Left renal cortex interstitium (tissue), 4 donors: ENCODE measurements around the gene SP8. TPM values are rescaled to one million over a fixed set of nuclear protein-coding genes. Genes with fewer than 3 reads are reported as not detected.
"Not testable (repeated sequence)": the region's sequence is repeated elsewhere in the genome, so short reads cannot be mapped to it uniquely, and the experiment has no call there.

ENCODE experiments used
- DNase-seq, 4 donors: peaks; one replicate each; pipeline ENCODE4 v3.0.0-alpha.2; 2013; ENCODE audit warnings: low read depth in 4 of 4, low spot score in 2 of 4, missing footprints in 1 of 4
- polyA plus RNA-seq, 4 donors: library from polyadenylated mRNA; unstranded; fragments of 120-200 nt; gene quantifications; one replicate each; pipeline ENCODE4 v1.2.1, GENCODE V29; 2013; ENCODE audit not compliant: insufficient read length in 4 of 4

The SP8 gene
- under 1 TPM in 1 of 4 donors, not detected in 3; 0.03 TPM for polyA plus RNA-seq

DNA sequence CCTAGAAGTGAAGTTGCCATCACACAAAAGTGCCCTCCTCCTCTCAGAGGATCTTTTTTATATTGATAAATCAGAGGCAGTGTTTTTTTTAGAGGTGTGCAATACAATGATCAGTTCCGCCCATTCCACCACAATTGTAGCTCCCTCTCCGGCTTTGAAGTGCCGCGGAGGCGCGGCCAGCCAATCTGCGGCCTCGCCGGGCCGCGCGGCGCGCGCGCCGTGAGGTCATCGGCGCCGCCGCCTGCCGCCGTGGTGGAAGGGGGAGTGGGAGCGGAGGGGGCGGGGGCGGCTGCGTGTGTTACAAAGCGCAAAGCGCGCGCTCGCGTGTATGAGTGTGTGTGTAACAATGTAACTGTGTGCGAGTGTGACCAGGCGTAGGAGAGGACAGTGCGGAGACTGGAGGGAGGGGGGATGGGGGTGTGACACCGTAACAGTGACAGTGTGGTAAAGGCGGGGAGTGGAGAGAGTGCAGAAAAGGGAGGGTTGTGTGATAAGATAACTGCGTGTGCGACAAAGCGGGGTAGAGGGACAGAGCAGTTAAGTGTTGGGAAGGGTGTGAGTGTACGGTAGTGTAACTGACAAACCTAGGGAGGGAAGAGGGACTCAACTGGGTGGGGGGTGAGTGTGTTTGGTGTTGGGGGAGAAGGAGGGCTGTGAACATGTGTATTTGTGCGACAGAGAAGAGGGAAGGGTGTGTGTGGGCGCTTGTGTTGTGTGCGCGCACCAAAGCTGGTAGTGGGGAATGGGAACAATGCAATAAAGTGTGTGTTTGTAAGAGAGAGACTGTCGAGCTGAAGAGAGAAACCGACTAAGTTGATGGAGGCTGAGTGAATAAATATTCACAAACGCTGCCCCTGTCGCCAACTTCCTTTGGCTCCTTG is at the start of gene SP8:
SP8 (minus strand) TSS at position 108 of the 881 bp plus-strand sequence; CDS start at position 20, 88 bp downstream.
- no peak for DNase-seq

DNA sequence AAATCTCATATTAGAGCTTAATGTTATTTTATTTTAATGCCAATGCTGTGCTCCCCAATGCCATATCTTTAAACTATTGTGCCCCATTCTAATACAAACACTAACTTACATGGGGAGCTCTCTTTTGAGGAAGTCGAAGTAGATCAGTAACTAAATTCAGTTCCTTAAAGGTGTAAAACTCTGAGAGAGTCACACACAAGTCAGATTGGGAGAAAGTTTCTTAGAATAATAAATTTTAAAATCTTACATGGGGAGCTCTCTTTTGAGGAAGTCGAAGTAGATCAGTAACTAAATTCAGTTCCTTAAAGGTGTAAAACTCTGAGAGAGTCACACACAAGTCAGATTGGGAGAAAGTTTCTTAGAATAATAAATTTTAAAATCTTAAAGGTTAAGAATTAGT is 49.7 kb upstream of the SP8 start:
- not testable (repeated sequence) for DNase-seq

DNA sequence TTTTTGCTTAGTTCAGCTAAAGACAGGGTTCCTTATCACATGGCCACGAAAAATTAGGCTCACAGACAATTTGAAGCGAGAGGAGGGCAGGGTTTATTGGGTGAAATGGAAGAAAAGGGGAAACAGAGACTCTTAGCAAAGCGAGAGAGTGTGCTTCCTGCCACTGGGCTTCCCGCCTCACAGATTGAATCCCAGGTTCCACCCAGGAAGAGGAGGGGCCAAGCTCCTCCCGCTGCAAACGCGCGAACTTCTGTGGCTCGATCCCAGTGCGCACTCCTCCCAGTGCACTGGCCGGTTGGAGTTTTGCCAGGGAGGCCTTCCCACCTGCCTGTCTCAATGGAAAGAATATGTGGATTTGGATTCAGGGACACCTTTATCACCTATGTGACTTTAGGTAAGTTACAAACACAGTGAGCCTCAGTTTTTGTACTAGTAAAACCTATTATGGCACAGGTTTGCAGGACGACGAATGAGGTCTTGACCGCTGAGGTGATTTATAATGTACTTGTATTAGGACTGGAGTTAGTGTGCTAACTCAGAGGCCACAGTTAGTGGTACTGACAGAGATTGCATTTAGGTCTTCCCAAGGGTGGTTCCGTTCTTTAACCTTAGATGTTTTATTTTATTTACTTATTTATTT is 48.5 kb upstream of the SP8 start:
- no peak for DNase-seq

DNA sequence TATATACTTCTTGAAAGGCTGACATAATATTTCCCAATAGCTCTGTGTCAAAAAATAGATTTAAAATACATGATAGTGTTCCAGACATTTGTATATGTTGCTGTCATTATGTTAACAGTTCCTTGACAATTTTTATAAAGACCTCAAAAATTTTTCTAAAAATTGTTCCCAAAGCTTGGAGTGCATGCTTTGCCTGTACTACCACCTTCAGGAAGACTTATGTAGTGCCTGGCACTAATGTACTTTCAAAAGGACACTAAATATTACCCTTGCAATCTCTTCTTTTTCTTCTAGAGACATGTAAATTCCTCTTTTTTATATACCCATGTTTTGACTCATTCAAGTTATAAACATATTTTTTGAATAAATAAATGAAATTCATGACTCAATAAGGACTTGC is 48.0 kb upstream of the SP8 start:
- no peak for DNase-seq

DNA sequence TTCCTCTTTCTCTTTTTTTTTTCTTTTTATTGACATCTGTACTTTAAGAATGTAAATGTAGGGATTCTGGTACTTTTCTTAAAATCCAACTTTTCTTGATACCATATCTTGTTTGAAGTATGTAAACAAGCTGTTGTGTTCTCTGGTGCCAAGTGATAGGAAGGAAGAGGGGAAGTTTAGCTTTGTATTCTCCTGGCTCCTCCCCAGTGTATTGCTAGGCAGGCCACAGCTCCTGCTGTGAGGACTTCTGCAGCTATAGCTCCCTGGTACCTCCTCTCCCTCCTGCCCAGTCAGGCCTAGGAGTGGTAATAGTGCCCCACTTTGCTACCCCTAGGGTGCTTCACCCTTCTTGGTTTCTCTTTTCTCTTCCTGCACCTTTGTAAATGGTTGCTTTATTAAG is 45.3 kb upstream of the SP8 start:
- DNase-seq = no peak

DNA sequence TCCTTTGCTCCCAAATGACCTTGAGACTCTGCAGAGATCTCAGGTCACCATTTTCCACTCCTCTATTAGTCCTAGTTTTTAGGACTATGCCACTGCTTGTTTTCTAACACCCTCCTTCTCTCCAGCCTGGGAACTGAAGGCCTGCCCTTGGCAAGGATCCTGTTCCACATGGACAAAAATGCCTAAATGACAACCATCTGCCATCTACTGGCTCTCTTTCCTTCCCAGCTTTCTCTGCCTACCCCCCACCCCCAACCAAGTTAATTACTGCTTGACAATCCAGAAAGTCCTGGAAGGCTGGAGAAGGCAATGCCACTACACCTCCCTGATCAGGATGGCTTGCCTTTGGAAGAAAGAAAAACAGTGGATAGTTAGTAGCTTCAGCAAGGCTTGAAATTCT is 44.8 kb upstream of the SP8 start:
- no peak for DNase-seq

DNA sequence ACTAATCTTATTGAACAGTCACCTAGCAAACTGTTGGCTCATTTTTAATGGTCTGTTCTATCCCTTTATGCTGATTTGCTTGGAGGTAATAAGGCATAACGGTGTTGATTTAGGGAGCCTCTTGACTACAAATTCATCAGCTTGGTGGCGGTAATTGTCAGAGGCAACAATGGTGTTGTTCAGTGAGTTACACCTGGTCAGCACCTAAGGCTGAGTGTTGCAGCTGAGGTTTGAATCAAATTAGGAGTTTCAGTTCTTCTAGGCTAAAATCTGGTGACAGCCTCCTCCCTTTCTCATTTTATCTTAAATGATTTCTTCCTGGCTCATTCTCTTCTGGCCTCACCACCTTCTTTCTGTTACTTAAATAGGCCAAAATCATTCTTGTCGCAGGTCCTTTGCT is 42.3 kb upstream of the SP8 start:
- no peak for DNase-seq

DNA sequence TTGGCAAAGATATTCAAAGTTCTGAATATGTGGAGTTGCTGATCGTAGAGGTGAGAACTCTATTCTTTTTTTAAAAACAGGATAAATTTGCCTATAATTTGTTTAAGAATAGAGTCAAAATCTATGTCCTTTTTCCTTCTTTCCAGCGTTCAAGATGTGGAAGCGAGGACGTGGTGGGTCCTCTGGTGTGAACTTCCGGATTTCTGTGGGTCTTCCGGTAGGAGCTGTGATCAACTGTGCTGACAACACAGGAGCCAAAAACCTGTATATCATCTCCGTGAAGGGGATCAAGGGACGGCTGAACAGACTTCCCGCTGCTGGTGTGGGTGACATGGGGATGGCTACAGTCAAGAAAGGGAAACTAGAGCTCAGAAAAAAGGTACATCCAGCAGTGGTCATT is 40.5 kb upstream of the SP8 start:
- no peak for DNase-seq

DNA sequence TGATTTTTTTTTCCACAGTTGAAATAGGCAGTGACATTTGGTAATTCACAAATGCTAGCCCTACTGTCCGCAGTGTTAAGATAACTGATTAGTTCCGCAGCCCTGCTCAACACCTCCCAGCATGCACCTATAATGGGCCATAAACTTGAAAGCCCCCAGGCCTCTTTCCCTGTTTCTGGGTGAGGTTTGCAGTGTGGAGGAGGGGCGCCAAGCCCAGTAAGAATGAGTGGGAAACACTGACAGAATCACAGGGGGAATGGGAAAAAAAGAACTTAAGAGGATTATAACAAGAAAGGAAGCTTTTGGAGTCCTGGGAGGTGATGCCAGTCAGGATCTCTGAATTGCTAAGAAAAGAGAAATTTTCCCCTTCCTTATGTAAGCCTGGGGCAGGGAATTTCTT is 39.6 kb upstream of the SP8 start:
- DNase-seq = no peak

DNA sequence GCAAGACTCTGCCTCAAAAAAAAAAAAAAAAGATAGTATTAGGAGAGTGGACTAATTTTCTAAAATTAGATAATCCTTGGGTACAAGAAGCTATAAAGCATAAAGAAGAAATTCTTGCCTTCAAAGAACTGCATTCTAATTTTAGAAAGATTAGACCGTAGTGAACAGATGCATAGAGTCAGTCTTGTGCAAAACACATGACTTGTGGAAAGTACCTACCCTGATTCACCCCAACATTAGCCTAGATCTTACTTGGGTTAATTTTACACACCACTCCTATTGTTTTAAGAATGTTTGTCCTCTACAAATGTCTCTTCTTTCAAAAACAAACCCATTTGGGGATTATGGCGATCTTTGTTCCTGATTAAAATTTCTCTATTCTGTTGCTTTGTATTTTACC is 38.9 kb upstream of the SP8 start:
- DNase-seq = no peak

DNA sequence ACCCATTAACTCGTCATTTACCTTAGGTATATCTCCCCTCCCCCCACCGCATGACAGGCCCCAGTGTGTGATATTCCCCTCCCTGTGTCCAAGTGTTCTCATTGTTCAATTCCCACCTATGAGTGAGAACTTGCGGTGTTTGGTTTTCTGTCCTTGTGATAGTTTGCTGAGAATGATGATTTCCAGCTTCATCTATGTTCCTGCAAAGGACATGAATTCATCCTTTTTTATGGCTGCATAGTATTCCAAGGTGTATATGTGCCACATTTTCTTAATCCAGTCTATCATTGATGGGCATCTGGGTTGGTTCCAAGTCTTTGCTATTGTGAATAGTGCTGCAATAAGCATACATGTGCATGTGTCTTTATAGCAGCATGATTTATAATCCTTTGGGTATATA is 34.7 kb upstream of the SP8 start:
- DNase-seq = not testable (repeated sequence)

DNA sequence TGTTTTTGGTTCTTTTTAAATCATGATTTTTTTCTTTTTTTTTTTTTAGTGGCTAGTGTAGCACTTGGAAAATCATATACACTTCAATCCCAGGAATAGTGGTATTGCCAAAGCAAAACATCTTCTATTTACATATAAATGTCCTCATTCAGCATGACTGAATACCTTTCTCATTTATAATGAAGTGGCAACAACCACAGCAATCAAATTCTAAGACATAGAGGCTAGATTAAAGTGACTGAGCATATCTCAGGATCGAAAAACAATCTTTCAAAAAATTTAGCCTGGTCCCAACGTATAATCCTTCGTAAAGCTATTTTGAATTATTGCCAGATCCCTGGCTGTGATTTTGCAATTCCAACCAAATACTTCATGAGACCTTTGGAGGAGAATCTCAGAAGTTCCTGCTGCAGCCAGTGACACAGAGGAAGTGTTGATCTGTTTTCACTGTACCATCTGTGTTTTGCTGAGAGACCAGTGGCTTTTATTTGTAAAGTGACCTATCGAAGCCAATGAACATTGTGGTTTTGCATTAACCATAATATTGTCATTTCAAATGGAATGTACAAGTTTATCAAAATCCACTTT is 29.8 kb upstream of the SP8 start:
- DNase-seq = no peak

DNA sequence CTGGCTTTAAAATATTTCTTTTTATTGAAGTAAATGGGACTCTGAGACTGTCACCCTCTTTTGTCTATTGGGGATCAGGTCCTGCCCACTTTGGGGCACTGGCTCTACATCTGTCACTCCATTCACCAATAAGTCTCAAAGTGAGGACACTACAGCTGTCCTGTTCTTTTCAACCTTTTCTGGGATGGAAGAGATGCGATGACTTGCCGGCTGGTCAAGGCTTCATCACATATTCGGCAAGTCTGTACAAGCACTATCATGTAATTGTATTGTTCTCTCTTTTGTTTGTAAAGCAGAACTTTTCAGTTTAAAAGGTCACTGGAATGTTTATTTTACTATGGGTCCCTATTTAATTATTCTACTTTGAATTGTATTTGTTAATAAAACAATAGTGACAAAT is 17.7 kb upstream of the SP8 start:
- DNase-seq = no peak

DNA sequence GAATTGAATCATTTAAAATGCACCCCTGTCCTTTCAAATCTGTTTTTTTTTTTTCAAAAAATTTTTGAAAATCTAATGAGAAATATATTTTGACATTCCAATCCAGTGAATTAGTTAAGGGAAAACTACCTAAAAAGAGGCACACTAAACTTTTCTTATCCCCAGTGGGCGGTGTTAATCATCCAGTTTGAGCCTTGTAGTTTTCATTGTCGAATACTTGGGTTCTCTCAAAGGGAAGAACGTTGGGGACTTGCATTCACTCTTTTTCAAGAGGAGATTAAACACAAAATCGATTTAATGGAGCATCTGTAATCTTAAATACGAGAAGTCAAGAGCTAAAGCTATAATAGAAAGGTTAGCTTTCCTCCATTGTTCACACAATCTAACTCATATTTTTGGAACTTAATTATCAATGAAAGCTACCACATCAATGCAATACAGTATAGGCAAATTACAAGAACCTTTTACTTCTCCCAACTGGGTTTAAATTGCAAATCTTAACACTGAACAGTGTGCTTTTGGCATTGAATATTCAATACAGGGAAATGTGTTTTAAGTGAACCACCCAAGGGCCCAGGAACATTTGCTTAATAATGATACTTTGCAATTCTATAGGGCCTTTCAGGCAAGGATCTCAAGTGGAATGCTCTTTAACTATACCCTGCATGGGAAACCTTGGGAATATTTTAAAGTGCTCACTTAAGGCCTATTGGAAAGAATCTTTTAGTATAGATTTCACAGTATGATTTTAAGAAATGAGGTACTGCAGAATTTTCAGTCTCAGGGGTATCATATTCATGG is 13.1 kb upstream of the SP8 start:
- no peak for DNase-seq

DNA sequence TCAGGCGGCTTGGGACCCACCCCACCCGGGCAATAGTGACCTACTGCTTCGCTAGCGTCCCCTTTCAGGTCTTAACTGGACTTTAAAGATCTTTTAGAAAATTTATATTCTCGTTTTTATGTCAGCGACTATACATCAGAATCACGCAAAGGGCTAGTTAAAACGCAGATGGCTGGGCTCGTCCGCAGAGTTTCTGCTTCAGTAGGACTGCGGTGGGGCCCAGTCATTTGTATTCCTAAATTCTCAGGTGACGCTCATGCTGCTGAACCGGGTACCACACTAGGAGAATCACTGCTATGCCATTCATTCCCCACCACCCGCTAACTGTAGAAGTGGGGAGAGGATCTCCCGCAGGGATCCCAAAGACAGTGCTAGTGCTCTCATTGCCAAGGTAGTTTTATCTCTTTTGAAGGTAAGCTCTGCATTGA is 12.0 kb upstream of the SP8 start:
- no peak for DNase-seq

DNA sequence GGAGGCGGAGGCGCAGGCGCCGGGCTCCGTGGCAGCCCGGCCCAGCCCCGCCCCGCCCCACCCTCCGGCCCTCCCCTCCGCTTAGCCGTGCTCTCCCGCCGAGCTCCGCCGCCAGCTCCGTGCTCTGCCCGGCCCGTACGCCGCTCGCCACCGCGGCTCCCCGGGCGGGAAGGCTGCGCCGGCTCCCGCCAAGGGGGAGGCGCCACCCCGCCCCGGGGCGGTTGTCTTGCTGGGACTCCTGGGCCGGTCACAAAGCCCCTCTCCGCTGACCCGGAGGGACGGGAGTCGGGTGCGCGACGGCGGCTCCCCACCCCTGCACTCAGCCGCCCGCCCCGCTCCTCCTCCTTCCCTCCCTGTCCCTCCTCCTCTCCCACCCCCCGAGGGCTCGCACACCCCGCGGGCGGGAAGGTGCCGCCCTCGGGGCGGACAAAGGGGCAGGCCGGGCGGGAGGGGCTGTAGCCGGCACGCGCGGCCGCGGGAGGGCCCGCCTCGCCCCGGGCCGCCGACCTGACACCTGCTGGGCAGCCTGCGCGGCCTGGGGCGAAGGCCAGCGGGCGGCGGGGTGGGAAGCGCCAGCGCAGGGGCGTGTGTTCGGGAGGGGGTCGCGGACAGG is 11.5 kb upstream of the SP8 start:
- no peak for DNase-seq

DNA sequence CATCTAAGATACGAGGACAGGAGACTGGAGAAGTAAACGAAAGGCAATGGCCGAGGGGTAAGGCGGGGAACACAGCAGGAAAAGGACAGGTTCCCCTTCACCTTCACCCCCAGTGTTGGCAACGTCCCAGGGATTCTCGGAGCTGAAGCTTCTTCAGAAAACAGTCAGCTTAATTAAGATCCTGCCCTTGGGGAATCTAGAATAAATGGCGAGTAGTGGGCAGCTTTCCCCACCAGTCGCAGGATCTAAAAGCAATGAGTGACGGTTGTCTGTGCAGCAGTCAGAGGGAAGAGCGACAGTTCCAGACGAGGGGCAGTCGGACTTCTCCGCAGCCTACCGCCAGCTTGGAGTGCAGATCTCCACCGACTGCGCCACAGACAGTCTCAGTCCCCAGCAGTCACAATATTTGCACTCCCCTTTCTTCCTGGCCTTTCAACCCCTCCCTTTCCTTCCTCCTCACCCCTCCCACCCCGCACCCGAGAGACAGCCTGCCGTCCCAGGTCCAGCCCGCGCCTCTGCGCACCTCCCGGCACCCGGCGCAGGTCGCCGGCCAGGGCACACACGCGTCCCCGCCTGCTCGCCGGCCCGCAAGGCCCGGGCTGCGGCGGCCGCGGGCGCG is 10.9 kb upstream of the SP8 start:
- no peak for DNase-seq

DNA sequence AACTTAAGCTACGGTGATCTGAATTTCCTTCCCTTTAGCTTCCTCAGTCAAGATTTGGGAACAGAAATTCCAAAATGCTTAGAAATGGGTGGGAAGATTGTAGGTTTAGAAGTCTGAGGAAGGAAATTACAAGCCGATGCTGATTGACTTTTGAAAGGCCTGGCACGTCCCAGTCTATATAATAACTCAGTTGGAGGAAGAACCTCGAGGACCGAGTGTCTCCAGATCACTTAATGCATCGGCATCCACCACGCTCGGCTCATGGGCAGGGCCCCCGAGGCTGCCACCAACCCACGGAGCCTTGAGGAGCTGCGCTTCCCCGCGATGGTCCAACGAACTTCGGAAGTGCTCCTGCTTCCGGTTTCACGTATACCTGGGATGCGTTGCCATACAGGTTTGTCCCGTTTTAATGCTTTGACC is 10.4 kb upstream of the SP8 start:
- DNase-seq = no peak

DNA sequence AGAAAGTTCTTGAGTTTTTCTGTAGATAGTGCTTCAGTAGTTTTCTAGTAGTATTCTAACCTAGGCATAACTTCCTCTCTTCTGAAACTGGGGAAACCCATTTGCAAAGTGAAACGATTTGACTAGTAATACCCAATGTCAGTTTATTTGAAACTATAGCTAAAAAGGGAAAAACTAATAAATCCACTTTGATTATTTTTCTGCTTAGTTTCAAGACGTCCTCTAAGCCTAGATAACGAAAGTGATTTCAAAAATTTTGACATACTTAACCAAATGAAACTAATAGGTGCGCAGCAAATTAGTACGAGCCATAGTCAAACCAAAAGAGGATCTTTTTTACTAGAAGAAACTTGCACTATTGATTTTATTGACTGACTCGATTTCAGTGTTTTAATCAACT is 9.8 kb upstream of the SP8 start:
- no peak for DNase-seq

DNA sequence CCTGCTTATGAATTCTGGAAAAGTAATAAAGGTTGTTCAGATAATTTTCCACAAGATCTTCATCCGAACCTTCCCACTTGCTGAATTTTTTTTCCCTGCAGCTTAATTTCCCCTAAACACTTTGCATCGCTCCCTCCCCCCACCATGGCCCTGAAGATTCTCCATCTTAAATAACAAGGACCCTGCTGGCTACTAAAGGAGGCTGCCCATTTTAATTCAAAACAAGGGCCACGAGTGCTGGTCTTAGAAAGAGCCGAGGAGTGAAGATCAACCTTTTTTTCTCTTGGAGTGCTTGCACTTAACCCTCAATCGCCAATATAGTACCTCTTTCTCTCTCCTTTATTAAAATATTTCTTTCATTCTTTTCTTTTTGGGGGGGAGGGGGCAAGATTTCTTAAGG is 9.2 kb upstream of the SP8 start:
- DNase-seq = no peak
